Fibroblast of mammary gland (primary cell): Measurements from ENCODE around the gene HIPK2.
A peak's percentile ranks its signal among the peaks of the same experiment; 100 is the strongest.

Experiments
- DNase-seq: peaks from one replicate; pipeline ENCODE4 v3.0.0-alpha.2; 2010; ENCODE audit warnings: low read depth
- H3K4me3 ChIP-seq: 2 replicates; pipeline ENCODE4 v1.5.1; 2011; ENCODE audit warnings: low read depth, mild to moderate bottlenecking, low read length, moderate library complexity; ENCODE audit not compliant: control insufficient read depth
- TF ChIP-seq, protein P1 (sequence below): conservative IDR thresholded peaks from 2 replicates; pipeline ENCODE4 v1.5.1; 2011; ENCODE audit warnings: low read depth, low read length, inconsistent platforms; ENCODE audit not compliant: control insufficient read depth, insufficient read depth

The HIPK2 gene

DNA sequence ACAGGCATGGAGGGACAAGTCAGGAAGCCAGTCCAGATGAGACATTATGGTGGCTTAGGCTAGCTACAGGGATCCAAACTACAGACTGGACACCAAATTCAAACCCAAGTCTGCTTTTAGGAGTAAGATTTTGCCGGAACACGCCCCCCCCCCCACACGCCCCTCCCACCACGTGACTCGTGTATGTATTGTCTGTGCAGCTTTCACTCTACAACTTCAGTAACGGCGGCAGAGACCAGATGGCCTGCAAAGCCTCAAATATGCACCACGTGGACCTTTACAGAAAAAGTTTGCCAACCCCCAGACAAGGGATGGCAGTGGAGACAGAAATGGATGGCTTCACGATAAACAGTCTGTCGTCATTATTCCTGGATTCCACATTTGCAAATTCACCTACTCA, 14.5 kb downstream of the HIPK2 start:
- DNase-seq = no peak
- TF ChIP-seq, protein P1, sequence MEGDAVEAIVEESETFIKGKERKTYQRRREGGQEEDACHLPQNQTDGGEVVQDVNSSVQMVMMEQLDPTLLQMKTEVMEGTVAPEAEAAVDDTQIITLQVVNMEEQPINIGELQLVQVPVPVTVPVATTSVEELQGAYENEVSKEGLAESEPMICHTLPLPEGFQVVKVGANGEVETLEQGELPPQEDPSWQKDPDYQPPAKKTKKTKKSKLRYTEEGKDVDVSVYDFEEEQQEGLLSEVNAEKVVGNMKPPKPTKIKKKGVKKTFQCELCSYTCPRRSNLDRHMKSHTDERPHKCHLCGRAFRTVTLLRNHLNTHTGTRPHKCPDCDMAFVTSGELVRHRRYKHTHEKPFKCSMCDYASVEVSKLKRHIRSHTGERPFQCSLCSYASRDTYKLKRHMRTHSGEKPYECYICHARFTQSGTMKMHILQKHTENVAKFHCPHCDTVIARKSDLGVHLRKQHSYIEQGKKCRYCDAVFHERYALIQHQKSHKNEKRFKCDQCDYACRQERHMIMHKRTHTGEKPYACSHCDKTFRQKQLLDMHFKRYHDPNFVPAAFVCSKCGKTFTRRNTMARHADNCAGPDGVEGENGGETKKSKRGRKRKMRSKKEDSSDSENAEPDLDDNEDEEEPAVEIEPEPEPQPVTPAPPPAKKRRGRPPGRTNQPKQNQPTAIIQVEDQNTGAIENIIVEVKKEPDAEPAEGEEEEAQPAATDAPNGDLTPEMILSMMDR = no peak
- no peak overlapping the region for H3K4me3 ChIP-seq

DNA sequence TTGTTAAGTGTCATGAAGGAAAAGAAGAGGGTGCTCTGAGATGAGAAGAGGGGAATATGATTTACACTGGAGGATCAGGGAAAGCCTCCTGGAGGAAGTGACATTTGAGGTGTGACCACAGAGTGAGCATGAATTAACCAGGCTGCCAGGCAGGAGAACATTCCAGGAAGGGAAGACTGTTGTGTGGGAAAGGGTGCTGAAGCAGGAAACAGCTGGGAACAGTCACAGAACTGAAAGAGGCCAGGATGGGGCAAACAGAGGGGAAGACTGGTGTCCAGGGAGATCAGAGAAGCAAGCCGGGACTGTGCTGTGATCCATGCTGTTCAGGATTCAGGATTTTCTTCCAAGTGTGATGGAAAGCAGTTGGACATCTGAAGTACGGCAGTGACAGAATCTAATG, 14.9 kb downstream of the HIPK2 start:
- TF ChIP-seq, protein P1 = no peak
- no peak overlapping the region for H3K4me3 ChIP-seq
- DNase-seq = peak; percentile 70

DNA sequence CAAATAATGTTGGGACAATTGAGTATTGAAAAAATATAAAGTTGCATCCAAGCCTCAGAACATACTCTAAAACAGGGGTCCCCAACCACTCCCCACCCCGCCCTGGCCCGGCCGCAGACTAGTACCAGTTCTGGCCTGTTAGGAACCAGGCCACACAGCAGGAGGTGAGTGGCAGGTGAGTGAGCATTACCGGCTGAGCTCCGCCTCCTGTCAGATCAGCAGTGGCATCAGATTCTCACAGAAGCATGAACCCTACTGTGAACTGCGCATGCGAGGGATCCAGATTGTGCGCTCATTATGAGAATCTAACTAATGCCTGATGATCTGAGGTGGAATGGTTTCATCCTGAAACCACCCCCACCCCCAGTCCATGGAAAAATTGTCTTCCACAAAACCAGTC, 19.4 kb downstream of the HIPK2 start:
- no peak for DNase-seq
- TF ChIP-seq, protein P1 = no peak

DNA sequence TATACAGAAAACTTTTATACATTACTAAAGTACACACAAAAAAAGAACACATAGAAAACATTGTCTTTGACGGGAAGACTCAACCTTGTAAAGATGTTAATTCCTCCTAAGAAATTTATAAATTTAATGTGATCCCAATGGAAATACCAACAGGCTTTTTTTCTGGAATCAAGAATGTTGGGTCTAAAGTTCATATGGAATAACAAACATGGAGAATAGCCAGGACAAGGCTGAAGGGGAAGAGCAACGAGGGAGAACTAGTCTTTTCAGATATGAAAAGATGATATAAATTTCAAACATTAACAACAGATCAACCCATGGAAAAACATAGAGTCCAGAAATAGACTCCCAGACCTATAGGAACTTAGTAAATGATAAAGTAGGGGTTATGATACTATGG, 19.8 kb downstream of the HIPK2 start:
- no peak for DNase-seq
- no peak overlapping the region for H3K4me3 ChIP-seq

More for the DNA sequence above, 19.4 kb downstream of the HIPK2 start:
- H3K4me3 ChIP-seq = no peak overlapping the region

DNA sequence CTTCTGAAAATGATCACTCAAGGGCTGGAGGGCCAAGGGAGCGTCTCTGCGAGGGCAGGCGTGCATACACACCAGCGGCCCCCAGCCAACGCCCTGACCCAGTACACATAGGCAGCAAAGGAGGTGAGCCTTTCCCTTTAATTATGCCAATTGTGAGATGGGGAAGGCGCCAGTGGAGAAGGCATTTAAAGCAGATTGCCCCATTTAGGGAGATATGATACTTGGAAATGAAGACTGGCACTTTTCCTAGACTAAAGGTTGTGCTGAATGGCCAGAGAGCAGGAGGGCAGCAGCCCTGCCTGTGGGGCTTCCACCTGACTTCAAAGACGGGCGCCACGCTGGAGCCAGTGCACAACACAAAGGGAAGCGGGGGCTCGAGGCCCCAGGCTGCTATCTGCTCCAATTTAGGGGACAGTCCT, 24.1 kb downstream of the HIPK2 start:
- H3K4me3 ChIP-seq = no peak overlapping the region
- TF ChIP-seq, protein P1 = no peak
- no peak for DNase-seq

More for the DNA sequence above, 19.8 kb downstream of the HIPK2 start:
- TF ChIP-seq, protein P1 = no peak

DNA sequence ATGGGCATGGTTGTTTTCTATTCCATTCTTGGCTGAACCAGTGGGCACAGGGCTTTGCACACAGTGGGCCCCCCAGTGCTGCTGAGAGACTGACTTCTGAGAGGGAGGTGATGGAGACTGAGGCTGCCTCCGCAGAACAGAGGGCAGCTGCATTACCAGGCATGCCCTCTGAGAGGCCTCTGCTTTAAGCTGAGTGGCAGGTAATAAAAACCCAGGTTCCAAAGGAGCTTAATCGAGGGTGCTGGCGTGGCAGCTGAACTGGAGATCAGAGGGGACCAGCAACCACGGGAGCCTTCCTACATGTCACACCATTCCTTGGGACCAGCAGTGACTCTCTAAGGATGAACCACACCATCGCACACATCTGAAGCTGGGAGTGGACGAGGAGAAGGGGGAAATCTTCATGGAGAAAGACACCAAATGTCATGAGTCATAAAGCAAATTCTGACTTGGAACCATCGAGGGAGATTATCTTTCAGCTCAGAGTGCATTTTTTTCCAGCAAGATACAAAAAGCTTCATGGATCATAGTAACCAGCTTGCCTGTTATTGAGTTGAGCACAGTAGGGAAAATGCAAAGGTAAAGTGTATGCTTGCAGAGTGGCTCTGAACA, 24.6 kb downstream of the HIPK2 start:
- TF ChIP-seq, protein P1 = no peak
- DNase-seq = peak; percentile 41
- no peak overlapping the region for H3K4me3 ChIP-seq

DNA sequence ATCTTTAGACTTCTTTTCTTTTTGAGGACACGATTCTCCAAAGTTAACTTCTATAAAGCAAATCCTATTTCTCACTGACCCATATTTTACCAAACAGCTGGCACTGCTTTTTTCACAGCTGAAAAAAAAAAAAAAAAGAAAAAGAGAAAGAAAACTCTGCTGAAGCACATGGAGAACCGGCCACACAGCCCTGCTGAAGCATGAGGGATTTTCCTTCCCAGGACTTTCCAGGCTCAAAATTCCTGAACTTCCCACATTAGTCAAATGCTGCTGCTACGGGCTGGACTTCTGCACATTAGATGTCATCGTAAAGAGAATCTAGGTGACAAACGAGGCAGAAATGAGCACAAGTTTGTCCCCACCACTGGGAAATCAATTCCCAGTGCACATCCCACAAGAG, 25.2 kb downstream of the HIPK2 start:
- H3K4me3 ChIP-seq = no peak overlapping the region
- TF ChIP-seq, protein P1 = no peak
- no peak for DNase-seq
